Measurements from ENCODE around the gene SEMA5B.

- TF ChIP-seq RAD21 (IDR thresholded peaks at IDR 0.05; ENCODE audit: low read depth): no peak
- no peak for TF ChIP-seq REST (IDR thresholded peaks at IDR 0.05; ENCODE audit: low read depth)
- no peak for TF ChIP-seq TEAD4 (IDR thresholded peaks at IDR 0.05)
- no peak for TF ChIP-seq YY1 (IDR thresholded peaks at IDR 0.05; ENCODE audit: low read depth)
- TF ChIP-seq EGR1 (IDR thresholded peaks at IDR 0.05): no peak
- no peak for TF ChIP-seq MAX (IDR thresholded peaks at IDR 0.05)
- no peak for TF ChIP-seq TAF1 (IDR thresholded peaks at IDR 0.05; ENCODE audit: low read depth)
- no peak for TF ChIP-seq CEBPB (IDR thresholded peaks at IDR 0.05)
- no peak for TF ChIP-seq FOXM1 (IDR thresholded peaks at IDR 0.05; ENCODE audit: borderline replicate concordance, low read depth)
- no peak for TF ChIP-seq ZBTB7A (IDR thresholded peaks at IDR 0.05; ENCODE audit: low read depth)
Measured at GRCh38 chr3:122992133-122992532, 35.4 kb downstream of the SEMA5B start.

All from Ishikawa (cell line).